Ureter (tissue), 1 donor: ENCODE data around the gene MEF2A. TPM values are rescaled to one million over a fixed set of nuclear protein-coding genes. Genes with fewer than 3 reads are reported as not detected.

Source experiments
- DNase-seq: peaks from one replicate; pipeline ENCODE4 v3.0.0-alpha.2; 2020; ENCODE audit warnings: low spot score
- total RNA-seq: library from RNA; stranded (reverse); gene quantifications from one replicate; pipeline ENCODE4 v1.2.4, GENCODE V29; 2023
- donor health status: DM: yes; HTN: yes; CAD: no.

The MEF2A gene
- total RNA-seq, 1 donor from 2014 or later, result 74.2 TPM

GRCh38 chr15:99763827-99764226 lies 198.0 kb downstream of the MEF2A start:
- no peak for DNase-seq

GRCh38 chr15:99764522-99764921 lies 198.7 kb downstream of the MEF2A start:
- DNase-seq, result no peak

Other genes starting within 250 kb of the MEF2A start
- 7.6 TPM for gene LYSMD4, start 167.5 kb downstream of the MEF2A start, total RNA-seq